ENCODE data around the gene PYDC2. TPM values are rescaled to one million over a fixed set of nuclear protein-coding genes. Genes with fewer than 3 reads are reported as not detected.

PYDC2 gene
- total and polyA plus RNA-seq, 10 of the 15 experiments (the other 5 are each of a cell fraction or from before 2014, with no cell fraction given): not detected

DNA sequence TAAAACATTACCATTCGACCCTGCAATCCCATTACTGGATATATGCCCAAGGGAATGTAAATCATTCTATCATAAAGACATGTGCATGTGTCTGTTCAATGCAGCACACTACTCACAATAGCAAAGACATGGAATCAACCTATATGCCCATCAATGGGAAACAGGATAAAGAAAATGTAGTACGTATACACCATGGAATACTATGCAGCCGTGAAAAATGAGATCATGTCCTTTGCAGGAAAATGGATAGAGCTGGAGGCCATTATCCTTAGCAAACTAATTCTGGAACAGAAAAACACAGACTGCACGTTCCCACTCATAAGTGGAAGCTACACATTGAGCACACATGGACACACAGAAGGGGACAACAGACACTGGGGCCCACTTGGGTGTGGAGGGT lies 20.4 kb upstream of the PYDC2 start:
- H3K79me2 ChIP-seq (ENCODE audit: control insufficient read depth, insufficient read depth, low read length): no peaks in the 10 kb centered on the region
- intact Hi-C loops (cut with micrococcal nuclease; ENCODE audit: unreplicated experiment): no loop called here
- ChIA-PET POLR2A (no interaction called here), RAD21 (ENCODE audit: unreplicated experiment) (no interaction called here), CTCF (no interaction called here), SMC1A (ENCODE audit: uncharacterized antibody, unreplicated experiment) (no interaction called here)
- H3K9ac ChIP-seq (ENCODE audit: control insufficient read depth, insufficient read depth, low read length): no peak overlapping the region
- H3K9me3 ChIP-seq (replicated peaks; ENCODE audit: control insufficient read depth, insufficient read depth, low read length): no peaks in the 10 kb centered on the region
- no peak for DNase-seq (ENCODE audit: low read depth, low spot score)
- no peak for ATAC-seq
- H3K4me2 ChIP-seq (ENCODE audit: control insufficient read depth, insufficient read depth): no peak overlapping the region
- no peak overlapping the region for H2AFZ ChIP-seq (ENCODE audit: control insufficient read depth, low read depth, low read length)
- in situ Hi-C loops (cut with MboI): no loop called here
- H3K36me3 ChIP-seq (ENCODE audit: control insufficient read depth in 2 of 2, insufficient read depth in 2 of 2, low read length in 1 of 2): no peaks in the 10 kb centered on the region
- no peaks in the 10 kb centered on the region for H4K20me1 ChIP-seq (ENCODE audit: control insufficient read depth, insufficient read depth)
- H3K27ac ChIP-seq (ENCODE audit: control insufficient read depth, insufficient read depth): no peak overlapping the region
- no peak for FAIRE-seq
- no peak overlapping the region for H3K4me3 ChIP-seq
- 66% methylated on average over 4 of the region's 4 CpGs for WGBS (ENCODE audit: insufficient coverage, insufficient replicate concordance, low lambda C conversion rate, missing lambda C conversion rate)
- TF ChIP-seq, protein P1, sequence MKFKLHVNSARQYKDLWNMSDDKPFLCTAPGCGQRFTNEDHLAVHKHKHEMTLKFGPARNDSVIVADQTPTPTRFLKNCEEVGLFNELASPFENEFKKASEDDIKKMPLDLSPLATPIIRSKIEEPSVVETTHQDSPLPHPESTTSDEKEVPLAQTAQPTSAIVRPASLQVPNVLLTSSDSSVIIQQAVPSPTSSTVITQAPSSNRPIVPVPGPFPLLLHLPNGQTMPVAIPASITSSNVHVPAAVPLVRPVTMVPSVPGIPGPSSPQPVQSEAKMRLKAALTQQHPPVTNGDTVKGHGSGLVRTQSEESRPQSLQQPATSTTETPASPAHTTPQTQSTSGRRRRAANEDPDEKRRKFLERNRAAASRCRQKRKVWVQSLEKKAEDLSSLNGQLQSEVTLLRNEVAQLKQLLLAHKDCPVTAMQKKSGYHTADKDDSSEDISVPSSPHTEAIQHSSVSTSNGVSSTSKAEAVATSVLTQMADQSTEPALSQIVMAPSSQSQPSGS (IDR thresholded peaks at IDR 0.05; ENCODE audit: low read length): no peak
- TF ChIP-seq MYC (IDR thresholded peaks at IDR 0.05; ENCODE audit: insufficient read depth, insufficient read length, insufficient replicate concordance, low read length, severe bottlenecking) (no peak), CREM (IDR thresholded peaks at IDR 0.05; ENCODE audit: low read depth) (no peak), MTA3 (IDR thresholded peaks at IDR 0.05; ENCODE audit: borderline replicate concordance, low read length) (no peak), EED (IDR thresholded peaks at IDR 0.05; ENCODE audit: low read depth) (no peak), CREB1 (IDR thresholded peaks at IDR 0.05; ENCODE audit: low read depth) (no peak)
- TF ChIP-seq, protein P2, sequence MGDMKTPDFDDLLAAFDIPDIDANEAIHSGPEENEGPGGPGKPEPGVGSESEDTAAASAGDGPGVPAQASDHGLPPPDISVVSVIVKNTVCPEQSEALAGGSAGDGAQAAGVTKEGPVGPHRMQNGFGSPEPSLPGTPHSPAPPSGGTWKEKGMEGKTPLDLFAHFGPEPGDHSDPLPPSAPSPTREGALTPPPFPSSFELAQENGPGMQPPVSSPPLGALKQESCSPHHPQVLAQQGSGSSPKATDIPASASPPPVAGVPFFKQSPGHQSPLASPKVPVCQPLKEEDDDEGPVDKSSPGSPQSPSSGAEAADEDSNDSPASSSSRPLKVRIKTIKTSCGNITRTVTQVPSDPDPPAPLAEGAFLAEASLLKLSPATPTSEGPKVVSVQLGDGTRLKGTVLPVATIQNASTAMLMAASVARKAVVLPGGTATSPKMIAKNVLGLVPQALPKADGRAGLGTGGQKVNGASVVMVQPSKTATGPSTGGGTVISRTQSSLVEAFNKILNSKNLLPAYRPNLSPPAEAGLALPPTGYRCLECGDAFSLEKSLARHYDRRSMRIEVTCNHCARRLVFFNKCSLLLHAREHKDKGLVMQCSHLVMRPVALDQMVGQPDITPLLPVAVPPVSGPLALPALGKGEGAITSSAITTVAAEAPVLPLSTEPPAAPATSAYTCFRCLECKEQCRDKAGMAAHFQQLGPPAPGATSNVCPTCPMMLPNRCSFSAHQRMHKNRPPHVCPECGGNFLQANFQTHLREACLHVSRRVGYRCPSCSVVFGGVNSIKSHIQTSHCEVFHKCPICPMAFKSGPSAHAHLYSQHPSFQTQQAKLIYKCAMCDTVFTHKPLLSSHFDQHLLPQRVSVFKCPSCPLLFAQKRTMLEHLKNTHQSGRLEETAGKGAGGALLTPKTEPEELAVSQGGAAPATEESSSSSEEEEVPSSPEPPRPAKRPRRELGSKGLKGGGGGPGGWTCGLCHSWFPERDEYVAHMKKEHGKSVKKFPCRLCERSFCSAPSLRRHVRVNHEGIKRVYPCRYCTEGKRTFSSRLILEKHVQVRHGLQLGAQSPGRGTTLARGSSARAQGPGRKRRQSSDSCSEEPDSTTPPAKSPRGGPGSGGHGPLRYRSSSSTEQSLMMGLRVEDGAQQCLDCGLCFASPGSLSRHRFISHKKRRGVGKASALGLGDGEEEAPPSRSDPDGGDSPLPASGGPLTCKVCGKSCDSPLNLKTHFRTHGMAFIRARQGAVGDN (IDR thresholded peaks at IDR 0.05): no peak
- no peaks in the 10 kb centered on the region for H3K27me3 ChIP-seq (replicated peaks in 1 of 2; ENCODE audit: control insufficient read depth in 2 of 2, insufficient read depth in 2 of 2, low read length in 1 of 2)
- BruUV-seq (replicated peaks): no TSS peak
- no peaks in the 10 kb centered on the region for H3K4me1 ChIP-seq (ENCODE audit: control insufficient read depth, insufficient read depth, low read length)

Data from GM12878 (cell line).